ENCODE data around the gene ADGRV1. TPM values are rescaled to one million over a fixed set of nuclear protein-coding genes. Genes with fewer than 3 reads are reported as not detected.
A peak's percentile ranks its signal among the peaks of the same experiment; 100 is the strongest.
"Not testable (repeated sequence)": the region's sequence is repeated elsewhere in the genome, so short reads cannot be mapped to it uniquely, and the experiment has no call there.

Gene ADGRV1
- total RNA-seq, 1 donor from 2014 or later = 0.13 TPM

DNA sequence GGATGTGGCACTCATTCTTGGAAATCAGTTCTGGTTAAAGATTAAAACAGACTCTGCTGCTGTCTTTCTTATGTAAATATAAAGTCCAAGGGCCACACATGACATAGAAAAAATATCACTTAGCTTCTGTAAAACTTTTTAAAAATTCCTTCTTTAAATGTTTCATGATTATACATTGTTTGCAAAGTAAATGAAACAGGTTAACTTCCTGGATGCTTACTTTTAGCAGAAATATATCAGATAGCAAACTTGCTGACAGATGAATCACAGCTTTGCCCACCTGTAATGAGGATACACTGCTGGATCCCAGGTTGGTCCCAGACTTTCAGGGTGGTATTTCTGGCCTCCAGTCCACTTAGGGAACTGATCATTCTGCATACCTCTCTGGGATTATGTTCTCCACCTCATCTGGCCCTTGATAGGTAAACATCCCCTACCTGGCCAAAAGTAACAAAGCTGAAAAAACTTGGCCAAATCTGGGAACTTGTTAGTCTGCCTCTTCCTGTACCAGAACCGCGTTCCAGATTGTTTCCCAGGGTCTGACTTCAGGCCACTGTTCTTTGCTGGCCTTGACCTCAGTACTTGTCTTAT is 340.5 kb downstream of the ADGRV1 start:
- no peak for DNase-seq (ENCODE audit: low read depth in 2 of 2)

- no peak for DNase-seq (ENCODE audit: low read depth in 2 of 2)
These were observed 342.7 kb downstream of the ADGRV1 start for GRCh38 chr5:90901261-90901660.

GRCh38 chr5:90902170-90902569 is 343.6 kb downstream of the ADGRV1 start:
- DNase-seq (ENCODE audit: low read depth in 2 of 2) = no peak

DNA sequence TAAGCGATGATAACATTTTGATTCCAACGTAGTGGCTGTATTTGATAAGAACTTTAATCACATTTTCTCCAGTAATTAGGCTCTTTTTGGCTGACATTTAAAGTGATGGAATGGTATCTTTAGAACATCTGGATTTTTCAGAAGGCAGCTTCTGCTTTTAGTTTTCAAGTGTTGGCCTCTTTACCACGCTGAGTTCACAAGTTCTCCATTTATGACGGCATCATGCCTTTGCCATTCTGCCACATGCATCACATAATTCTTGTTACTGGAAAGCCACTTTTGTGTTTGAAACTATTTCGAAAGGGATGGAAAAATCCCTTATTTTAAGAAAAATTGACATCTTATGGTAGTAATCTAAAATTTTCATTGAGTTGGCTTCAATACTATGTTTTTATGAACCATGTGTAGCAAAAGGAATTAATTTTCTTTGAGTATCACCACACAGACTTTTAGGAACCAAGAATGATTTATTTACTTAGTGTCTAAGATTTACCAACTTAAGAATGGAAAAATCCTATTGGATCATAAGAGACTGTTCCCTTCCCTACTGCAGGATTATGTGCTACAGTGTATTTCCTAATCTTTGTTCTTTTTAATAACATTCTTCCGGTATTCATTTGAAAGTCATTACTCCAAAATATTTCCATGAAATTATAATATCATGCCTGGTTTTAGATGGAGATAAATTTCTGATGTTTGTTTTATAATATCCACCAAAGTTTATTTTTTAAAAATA is 344.2 kb downstream of the ADGRV1 start:
- DNase-seq (ENCODE audit: low read depth in 2 of 2) = no peak

- peak; percentile 80 to 91 for DNase-seq (ENCODE audit: low read depth in 2 of 2)
These were observed 350.5 kb downstream of the ADGRV1 start for GRCh38 chr5:90909101-90909503.

DNA sequence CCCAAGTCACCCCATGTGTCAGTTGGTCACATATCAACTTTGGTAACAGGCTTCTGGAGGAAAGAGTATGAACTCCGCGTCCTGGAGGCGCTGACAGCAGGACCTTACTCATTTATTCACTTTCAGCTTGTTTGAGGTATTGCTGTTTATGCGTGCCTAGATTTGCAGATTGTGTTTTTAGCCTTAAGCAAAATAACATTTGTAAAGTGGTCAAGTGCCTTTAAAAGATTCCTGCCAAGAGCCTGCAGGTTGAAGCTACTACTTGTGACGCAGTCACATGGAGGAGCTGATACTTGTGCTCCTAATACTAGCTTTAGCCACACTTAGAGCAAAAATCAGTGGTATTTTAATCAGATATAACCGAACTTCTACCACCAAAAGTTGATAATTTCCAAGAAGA is 351.3 kb downstream of the ADGRV1 start:
- DNase-seq (ENCODE audit: low read depth in 2 of 2) = no peak

DNA sequence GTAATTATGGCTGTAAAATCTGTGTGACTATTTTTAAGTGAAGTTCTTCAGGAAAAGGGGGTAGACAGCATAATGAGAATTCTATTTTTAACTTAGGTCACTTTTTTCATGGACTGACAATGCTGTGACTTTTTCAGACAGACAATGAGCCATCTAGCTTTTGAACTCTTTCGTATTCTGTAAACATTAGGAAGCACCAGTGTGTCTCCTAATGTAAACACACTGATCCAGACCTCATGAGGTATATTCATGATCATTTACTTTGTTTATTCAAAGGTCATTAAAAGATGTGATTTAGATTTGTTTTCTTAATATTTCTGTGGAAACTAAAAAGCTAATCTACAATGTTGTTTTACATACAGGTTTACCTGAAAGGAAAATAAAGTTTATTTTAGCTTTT is 352.6 kb downstream of the ADGRV1 start:
- peak; percentile 38 to 74 for DNase-seq (ENCODE audit: low read depth in 2 of 2)

GRCh38 chr5:90912476-90912875 is 353.9 kb downstream of the ADGRV1 start:
- no peak for DNase-seq (ENCODE audit: low read depth in 2 of 2)

DNA sequence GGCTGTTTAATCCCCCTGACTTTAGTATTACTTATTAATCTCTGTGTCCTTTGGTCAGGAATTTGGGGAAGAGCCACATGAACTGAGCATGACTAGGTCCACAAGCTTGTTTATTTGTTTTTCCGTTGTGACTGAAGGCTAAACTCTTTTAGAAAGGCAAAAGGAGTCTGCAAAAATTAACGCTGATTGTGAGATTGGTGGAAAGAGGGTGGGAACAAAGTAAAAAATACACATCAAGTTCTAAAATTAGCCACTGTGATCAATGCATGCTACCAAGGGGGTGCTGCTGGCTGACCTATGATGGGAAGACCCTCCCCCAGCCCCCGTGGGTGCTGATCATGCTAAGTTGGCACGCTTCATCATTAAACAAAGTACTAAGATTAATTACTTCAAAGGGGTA is 356.8 kb downstream of the ADGRV1 start:
- no peak for DNase-seq (ENCODE audit: low read depth in 2 of 2)

DNA sequence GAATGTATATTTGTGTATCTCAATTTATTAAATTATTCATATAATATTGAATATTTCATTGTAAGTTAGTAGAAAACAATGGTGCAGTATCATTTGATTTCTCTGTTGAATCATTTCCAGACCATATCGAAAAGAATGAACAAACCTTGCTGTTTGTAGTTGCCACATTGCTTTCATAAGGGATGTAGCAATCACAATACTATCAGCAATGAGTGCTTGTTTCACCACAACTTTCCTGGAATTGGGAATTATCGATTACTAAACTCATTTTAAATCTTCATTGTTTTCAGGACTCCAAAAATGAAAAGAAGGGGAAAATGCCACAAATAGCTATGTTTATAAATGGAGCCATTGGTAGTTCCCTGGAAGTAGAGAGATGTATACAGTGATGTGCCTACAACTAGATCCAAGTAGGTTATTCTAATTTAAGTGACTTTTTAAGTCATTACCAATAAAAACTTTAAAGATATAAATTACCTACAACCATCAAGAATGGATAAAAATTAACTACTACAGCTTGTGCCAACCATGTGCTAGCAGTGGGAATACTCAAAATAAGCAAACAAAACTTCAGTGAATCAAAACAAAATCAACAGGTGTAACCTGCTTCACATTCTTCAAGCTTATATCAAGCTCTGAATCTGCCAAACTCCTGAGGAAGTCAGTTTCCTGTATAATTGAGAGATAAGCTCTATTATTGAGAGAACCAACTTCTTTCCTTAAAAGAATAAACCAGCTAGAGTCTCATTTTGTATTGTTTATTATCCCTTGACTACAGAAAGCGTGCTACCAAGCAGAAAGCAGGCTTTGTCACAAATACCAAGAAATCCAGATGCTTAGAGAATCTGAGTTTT is 358.6 kb downstream of the ADGRV1 start:
- DNase-seq (ENCODE audit: low read depth in 2 of 2) = peak in 1 of 2 donors; percentile 65

DNA sequence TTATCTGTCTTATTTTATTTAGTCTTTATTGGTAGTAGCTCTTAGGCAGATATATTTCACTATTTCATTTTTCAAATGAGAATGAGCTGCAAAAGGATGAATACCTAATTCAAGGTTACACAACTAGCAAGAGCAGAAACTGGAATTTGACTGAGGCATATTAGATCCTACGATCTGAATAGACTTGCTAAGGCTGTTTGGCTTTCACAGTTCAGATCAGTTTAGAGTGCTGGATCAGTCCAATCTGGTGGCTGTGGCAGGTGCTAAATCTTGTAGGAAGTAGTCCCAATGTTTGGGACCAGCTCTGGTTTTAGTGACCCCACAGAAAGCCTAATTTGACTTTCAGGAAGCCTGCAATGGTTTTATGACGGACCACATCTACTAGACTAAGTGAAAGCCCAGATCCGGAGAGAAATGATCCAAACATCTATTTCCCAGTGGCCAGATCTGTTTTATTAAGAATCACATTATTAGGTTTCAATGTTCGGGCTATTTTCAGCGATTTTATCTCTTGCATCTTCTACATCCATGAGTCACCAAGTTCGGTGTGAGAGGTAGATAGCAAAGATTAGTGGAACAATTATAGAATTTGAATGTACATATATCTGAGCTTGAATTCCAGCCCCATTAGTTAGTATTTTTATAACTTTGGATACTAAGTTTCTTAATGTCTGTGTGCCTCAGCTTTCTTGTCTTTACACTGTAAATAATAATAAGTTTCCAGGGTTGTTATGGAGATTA is 359.5 kb downstream of the ADGRV1 start:
- no peak for DNase-seq (ENCODE audit: low read depth in 2 of 2)

DNA sequence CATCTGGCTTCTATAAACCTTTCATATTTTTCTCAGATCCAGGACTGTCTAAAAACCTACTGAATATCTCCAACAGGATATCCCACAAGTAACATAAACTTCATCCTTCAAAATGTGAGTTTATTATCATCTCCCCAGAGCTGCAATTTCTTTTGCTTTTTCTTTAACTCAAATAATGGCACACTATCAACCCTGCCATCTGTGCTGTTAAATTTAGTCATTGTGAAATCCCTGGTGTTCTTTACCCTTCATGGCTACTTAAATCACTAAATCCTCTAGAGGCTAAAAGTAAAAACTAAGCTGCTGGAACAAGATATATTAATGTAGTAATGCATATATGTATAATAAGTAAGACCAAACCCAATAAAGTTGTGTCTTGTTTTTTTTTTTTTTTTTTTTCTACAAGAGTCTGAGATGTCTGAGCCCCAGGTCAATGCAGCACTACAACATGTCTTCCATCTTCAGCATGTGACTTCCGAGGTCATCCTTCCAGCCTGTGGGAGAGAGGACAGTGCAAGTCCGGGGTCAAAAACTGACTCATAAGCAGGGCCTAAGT is 362.9 kb downstream of the ADGRV1 start:
- no peak for DNase-seq (ENCODE audit: low read depth in 2 of 2)

DNA sequence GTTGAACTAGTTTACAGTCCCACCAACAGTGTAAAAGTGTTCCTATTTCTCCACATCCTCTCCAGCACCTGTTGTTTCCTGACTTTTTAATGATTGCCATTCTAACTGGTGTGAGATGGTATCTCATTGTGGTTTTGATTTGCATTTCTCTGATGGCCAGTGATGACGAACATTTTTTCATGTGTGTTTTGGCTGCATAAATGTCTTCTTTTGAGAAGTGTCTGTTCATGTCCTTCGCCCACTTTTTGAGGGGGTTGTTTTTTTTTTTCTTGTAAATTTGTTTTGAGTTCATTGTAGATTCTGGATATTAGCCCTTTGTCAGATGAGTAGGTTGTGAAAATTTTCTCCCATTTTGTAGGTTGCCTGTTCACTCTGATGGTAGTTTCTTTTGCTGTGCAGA is 365.6 kb downstream of the ADGRV1 start:
- not testable (repeated sequence) for DNase-seq (ENCODE audit: low read depth in 2 of 2)

- DNase-seq (ENCODE audit: low read depth in 2 of 2) = not testable (repeated sequence)
These were observed 370.6 kb downstream of the ADGRV1 start for GRCh38 chr5:90929013-90929839.

GRCh38 chr5:90930062-90930461 is 371.5 kb downstream of the ADGRV1 start:
- no peak for DNase-seq (ENCODE audit: low read depth in 2 of 2)

GRCh38 chr5:90930756-90931431 is 372.3 kb downstream of the ADGRV1 start:
- no peak for DNase-seq (ENCODE audit: low read depth in 2 of 2)

- DNase-seq (ENCODE audit: low read depth in 2 of 2) = peak; percentile 81 to 88
These were observed 373.6 kb downstream of the ADGRV1 start for GRCh38 chr5:90932052-90932699.

GRCh38 chr5:90933298-90933697 is 374.7 kb downstream of the ADGRV1 start:
- no peak for DNase-seq (ENCODE audit: low read depth in 2 of 2)

DNA sequence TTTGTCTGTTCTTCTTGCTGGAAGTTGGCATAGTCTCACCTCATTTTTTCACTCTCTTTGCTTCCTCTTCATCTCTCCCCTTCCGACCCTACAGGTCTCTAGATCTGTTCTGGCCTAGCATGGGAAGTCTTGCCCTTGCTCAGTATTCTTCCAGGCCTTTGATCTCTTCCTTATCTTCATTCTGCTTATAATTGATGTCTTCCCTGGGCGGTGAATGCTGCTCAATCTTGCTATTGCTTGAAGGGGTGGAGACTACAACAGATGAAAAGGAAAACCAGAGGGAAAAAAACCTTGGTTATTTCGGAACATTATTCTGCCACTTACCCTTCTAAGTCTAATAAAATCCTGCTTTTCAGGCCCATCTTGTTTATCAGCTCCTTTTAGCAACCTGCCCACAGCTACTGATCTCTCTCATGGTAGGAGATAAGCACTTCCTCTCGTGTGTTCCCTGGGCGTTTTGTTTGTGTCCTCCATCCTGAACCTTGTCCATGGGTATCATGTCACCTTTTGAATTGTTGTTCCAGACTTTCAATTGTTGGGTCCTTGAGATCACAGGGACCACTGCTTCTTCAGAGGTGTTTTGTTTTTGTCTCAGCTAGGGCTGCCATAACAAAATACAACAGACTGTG is 375.6 kb downstream of the ADGRV1 start:
- no peak for DNase-seq (ENCODE audit: low read depth in 2 of 2)
